Measurements from ENCODE around the gene USP13. TPM values are rescaled to one million over a fixed set of nuclear protein-coding genes. Genes with fewer than 3 reads are reported as not detected.

The USP13 gene
- total RNA-seq, 2 experiments from 2014 or later = 25.8 to 49.7 TPM

DNA sequence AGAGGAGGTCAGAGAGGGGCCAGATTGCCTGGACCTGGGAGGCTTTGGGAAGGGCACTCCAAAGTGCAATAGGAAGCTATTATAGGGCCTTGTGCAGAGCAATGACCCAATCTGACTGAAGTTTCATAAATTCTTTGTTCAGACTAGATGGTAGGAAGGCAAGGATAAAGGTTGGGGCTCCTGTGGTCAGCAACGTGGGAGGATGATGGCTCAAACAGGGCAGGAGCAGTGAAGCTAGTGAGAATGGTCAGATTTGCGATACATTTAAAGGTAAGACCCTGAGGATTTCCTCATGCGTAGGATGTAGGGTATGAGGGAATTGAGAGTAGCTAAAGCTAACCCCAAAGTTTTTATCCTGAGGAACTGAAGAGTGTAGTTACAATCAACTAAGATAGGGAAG, 139.0 kb downstream of the USP13 start:
- TF ChIP-seq, protein P1, sequence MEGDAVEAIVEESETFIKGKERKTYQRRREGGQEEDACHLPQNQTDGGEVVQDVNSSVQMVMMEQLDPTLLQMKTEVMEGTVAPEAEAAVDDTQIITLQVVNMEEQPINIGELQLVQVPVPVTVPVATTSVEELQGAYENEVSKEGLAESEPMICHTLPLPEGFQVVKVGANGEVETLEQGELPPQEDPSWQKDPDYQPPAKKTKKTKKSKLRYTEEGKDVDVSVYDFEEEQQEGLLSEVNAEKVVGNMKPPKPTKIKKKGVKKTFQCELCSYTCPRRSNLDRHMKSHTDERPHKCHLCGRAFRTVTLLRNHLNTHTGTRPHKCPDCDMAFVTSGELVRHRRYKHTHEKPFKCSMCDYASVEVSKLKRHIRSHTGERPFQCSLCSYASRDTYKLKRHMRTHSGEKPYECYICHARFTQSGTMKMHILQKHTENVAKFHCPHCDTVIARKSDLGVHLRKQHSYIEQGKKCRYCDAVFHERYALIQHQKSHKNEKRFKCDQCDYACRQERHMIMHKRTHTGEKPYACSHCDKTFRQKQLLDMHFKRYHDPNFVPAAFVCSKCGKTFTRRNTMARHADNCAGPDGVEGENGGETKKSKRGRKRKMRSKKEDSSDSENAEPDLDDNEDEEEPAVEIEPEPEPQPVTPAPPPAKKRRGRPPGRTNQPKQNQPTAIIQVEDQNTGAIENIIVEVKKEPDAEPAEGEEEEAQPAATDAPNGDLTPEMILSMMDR (conservative IDR thresholded peaks at IDR 0.05; ENCODE audit: low read length) = no peak
- TF ChIP-seq EZH2phosphoT487 (IDR thresholded peaks at IDR 0.05; ENCODE audit: borderline replicate concordance, low read depth, low read length) = no peak
- BruUV-seq (replicated peaks) = no TSS peak
- Histone ChIP-seq H3K9me2 (ENCODE audit: insufficient read depth, low read length) (no peaks in the 10 kb centered on the region), H4K20me1 (ENCODE audit: insufficient read depth, low read length) (no peaks in the 10 kb centered on the region), H3K27ac (ENCODE audit: low read depth, low read length, poor library complexity, severe bottlenecking) (no peak overlapping the region), H3K4me2 (ENCODE audit: low read length) (no peak overlapping the region), H3K4me3 (ENCODE audit: low read depth, low read length, poor library complexity, severe bottlenecking) (no peak overlapping the region), H3K9me3 (ENCODE audit: low read length) (no peaks in the 10 kb centered on the region), H3K79me2 (ENCODE audit: insufficient read depth, low read depth, low read length) (no peaks in the 10 kb centered on the region), H3K4me1 (ENCODE audit: insufficient read depth, low read length, poor library complexity, severe bottlenecking) (no peaks in the 10 kb centered on the region), H3K36me3 (ENCODE audit: insufficient read depth, low read length) (peaks cover 17% of the 10 kb centered on the region), H2AFZ (ENCODE audit: low read length) (no peak overlapping the region)
- POLR2A ChIA-PET = interaction anchor here (0.6 kb wide), 1 partner anchor 306 kb away, joined by 4 read pairs; no protein-coding TSS in a partner anchor
- intact Hi-C loops (cut with micrococcal nuclease; ENCODE audit: unreplicated experiment) = no loop called here
- no peak for DNase-seq (ENCODE audit: low spot score)
- CTCF ChIA-PET (ENCODE audit: unreplicated experiment) = no interaction called here

DNA sequence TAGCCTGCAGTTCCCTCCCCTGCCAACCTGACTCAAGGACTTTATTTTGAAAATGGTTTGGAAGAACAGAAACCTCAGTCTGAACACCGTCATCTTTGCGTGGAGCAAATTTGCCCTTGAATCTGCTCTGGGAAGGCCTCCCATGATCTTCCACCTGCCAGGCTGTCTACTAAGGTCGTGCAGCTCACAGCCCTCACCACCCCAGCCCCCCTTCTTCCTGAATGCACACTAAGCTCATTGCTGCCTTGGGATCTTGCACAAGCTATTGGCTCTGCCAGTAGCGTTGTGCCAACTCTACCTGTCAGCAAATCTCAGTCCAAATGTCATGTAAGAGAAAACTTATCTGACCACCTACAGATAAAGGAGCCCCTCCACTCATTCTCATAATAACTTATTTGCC, 141.5 kb downstream of the USP13 start:
- Histone ChIP-seq H4K20me1 (ENCODE audit: insufficient read depth, low read length) (no peaks in the 10 kb centered on the region), H2AFZ (ENCODE audit: low read length) (no peak overlapping the region), H3K79me2 (ENCODE audit: insufficient read depth, low read depth, low read length) (no peaks in the 10 kb centered on the region), H3K36me3 (ENCODE audit: insufficient read depth, low read length) (peaks cover 4% of the 10 kb centered on the region; the same call in 1 of the 2 replicates), H3K4me1 (ENCODE audit: insufficient read depth, low read length, poor library complexity, severe bottlenecking) (no peaks in the 10 kb centered on the region), H3K4me2 (ENCODE audit: low read length) (no peak overlapping the region), H3K9me2 (ENCODE audit: insufficient read depth, low read length) (no peaks in the 10 kb centered on the region), H3K9me3 (ENCODE audit: low read length) (no peaks in the 10 kb centered on the region), H3K27ac (ENCODE audit: low read depth, low read length, poor library complexity, severe bottlenecking) (no peak overlapping the region), H3K4me3 (ENCODE audit: low read depth, low read length, poor library complexity, severe bottlenecking) (no peak overlapping the region)
- BruUV-seq (replicated peaks) = no TSS peak
- intact Hi-C loops (cut with micrococcal nuclease; ENCODE audit: unreplicated experiment) = no loop called here
- ChIA-PET POLR2A (interaction anchor here (1.0 kb wide), 1 partner anchor 147 kb away, joined by 5 read pairs; no protein-coding TSS in a partner anchor), CTCF (ENCODE audit: unreplicated experiment) (interaction anchor here (0.6 kb wide), 1 partner anchor 36 kb away, joined by 3 read pairs; no protein-coding TSS in a partner anchor)
- TF ChIP-seq, protein P1 (conservative IDR thresholded peaks at IDR 0.05; ENCODE audit: low read length) = no peak
- no peak for TF ChIP-seq EZH2phosphoT487 (IDR thresholded peaks at IDR 0.05; ENCODE audit: borderline replicate concordance, low read depth, low read length)
- DNase-seq (ENCODE audit: low spot score) = no peak

DNA sequence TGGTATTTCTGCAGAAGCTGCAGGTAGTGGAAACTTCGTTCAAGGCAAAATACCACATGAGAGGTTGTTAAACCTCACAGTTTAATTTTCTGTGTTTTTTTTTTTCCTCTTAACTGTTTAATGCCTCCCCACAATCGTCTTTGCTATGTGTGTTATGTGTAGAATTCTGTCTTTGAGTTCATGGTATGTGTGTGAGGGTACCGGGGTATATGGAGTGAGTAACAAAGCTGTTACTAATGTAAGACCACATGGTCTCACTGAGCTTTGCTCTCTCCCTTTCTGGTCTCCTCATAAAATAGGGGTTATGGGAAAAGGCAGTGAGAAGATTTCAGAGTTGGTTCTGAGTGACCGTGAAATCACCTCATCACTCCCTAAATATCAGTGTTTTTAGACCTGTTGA, 143.6 kb downstream of the USP13 start:
- no peak overlapping the region for H3K4me3 ChIP-seq (ENCODE audit: low read depth, low read length, poor library complexity, severe bottlenecking)
- no peak overlapping the region for H2AFZ ChIP-seq (ENCODE audit: low read length)
- H3K36me3 ChIP-seq (ENCODE audit: insufficient read depth, low read length) = no peaks in the 10 kb centered on the region
- H3K9me3 ChIP-seq (ENCODE audit: low read length) = no peaks in the 10 kb centered on the region
- DNase-seq (ENCODE audit: low spot score) = no peak
- H3K27ac ChIP-seq (ENCODE audit: low read depth, low read length, poor library complexity, severe bottlenecking) = no peak overlapping the region
- H3K4me2 ChIP-seq (ENCODE audit: low read length) = no peak overlapping the region
- H3K79me2 ChIP-seq (ENCODE audit: insufficient read depth, low read depth, low read length) = no peaks in the 10 kb centered on the region
- H4K20me1 ChIP-seq (ENCODE audit: insufficient read depth, low read length) = no peaks in the 10 kb centered on the region
- H3K9me2 ChIP-seq (ENCODE audit: insufficient read depth, low read length) = no peaks in the 10 kb centered on the region
- no peaks in the 10 kb centered on the region for H3K4me1 ChIP-seq (ENCODE audit: insufficient read depth, low read length, poor library complexity, severe bottlenecking)
- intact Hi-C loops (cut with micrococcal nuclease; ENCODE audit: unreplicated experiment) = no loop called here
- POLR2A ChIA-PET = no interaction called here
- no TSS peak for BruUV-seq (replicated peaks)
- no peak for TF ChIP-seq EZH2phosphoT487 (IDR thresholded peaks at IDR 0.05; ENCODE audit: borderline replicate concordance, low read depth, low read length)
- TF ChIP-seq, protein P1 (conservative IDR thresholded peaks at IDR 0.05; ENCODE audit: low read length) = no peak
- CTCF ChIA-PET (ENCODE audit: unreplicated experiment) = interaction anchor here (0.6 kb wide), 1 partner anchor 808 kb away, joined by 3 read pairs; no protein-coding TSS in a partner anchor

Data from OCI-LY7 (cell line).